Type B pancreatic cell (in vitro differentiated cells): ENCODE data around the gene ARHGAP32. TPM values are rescaled to one million over a fixed set of nuclear protein-coding genes. Genes with fewer than 3 reads are reported as not detected.

Experiments
- DNase-seq: peaks from one replicate; pipeline ENCODE4 v3.0.0; 2021; ENCODE audit warnings: mixed read lengths; ENCODE audit not compliant: unreplicated experiment; ENCODE audit errors: extremely low spot score
- H3K27ac Mint-ChIP-seq: 2 replicates; pipeline ENCODE4 v1.8.0; 2021; ENCODE audit warnings: mild to moderate bottlenecking, mixed read lengths
- H3K27me3 Mint-ChIP-seq: 2 replicates; pipeline ENCODE4 v1.8.0; 2021; ENCODE audit warnings: mixed read lengths
- H3K36me3 Mint-ChIP-seq: 2 replicates; pipeline ENCODE4 v1.8.0; 2021; ENCODE audit warnings: mixed read lengths
- H3K4me1 Mint-ChIP-seq: one replicate; pipeline ENCODE4 v1.8.0; 2021; ENCODE audit warnings: mixed read lengths; ENCODE audit not compliant: unreplicated experiment
- H3K4me3 Mint-ChIP-seq: 2 replicates; pipeline ENCODE4 v1.8.0; 2021; ENCODE audit warnings: mild to moderate bottlenecking, mixed read lengths
- H3K9me3 Mint-ChIP-seq: 2 replicates; pipeline ENCODE4 v1.8.0; 2021; ENCODE audit warnings: mixed read lengths
- long read RNA-seq: library from polyadenylated mRNA; unstranded; transcript quantifications from one replicate; pipeline ENCODE4 v2.0.0, GENCODE V29; 2020
- total RNA-seq: library from RNA; stranded (reverse); gene quantifications from 2 replicates; pipeline ENCODE4 v1.2.1, GENCODE V29; 2021; ENCODE audit warnings: low replicate concordance
- TF ChIP-seq, protein P1 (sequence below): fragments of 200-600 bp; sonication (generic); conservative IDR thresholded peaks from 2 replicates; pipeline ENCODE4 v1.5.0; 2021; ENCODE audit warnings: antibody characterized with exemption, mild to moderate bottlenecking

Gene ARHGAP32
- 41.6 and 50.7 TPM in 2 replicates for total RNA-seq
- long read RNA-seq, partial matches to known transcripts = 8 of 33 reads
- long read RNA-seq, other reads (novel, unspliced or antisense) = 25 of 33 reads

GRCh38 chr11:129192150-129192549, at the start of gene ARHGAP32:
Gene ARHGAP32, minus strand, starts transcription at chr11:129192325. Its CDS starts 127 bp downstream, at chr11:129192198.
- Mint-ChIP-seq H3K27ac (no peak within 1 kb of the TSS), H3K9me3 (no peaks in the 10 kb centered on the region), H3K27me3 (no peaks in the 10 kb centered on the region), H3K4me3 (no peak within 1 kb of the TSS), H3K36me3 (peaks cover 5% of the 10 kb centered on the region), H3K4me1 (peaks cover 13% of the 10 kb centered on the region)
- TF ChIP-seq, protein P1, sequence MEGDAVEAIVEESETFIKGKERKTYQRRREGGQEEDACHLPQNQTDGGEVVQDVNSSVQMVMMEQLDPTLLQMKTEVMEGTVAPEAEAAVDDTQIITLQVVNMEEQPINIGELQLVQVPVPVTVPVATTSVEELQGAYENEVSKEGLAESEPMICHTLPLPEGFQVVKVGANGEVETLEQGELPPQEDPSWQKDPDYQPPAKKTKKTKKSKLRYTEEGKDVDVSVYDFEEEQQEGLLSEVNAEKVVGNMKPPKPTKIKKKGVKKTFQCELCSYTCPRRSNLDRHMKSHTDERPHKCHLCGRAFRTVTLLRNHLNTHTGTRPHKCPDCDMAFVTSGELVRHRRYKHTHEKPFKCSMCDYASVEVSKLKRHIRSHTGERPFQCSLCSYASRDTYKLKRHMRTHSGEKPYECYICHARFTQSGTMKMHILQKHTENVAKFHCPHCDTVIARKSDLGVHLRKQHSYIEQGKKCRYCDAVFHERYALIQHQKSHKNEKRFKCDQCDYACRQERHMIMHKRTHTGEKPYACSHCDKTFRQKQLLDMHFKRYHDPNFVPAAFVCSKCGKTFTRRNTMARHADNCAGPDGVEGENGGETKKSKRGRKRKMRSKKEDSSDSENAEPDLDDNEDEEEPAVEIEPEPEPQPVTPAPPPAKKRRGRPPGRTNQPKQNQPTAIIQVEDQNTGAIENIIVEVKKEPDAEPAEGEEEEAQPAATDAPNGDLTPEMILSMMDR = no peak
- DNase-seq = no peak

- H3K9me3 Mint-ChIP-seq = peaks cover 25% of the 10 kb centered on the region
- no peak for DNase-seq
- TF ChIP-seq, protein P1 = no peak
- H3K36me3 Mint-ChIP-seq = peaks cover 25% of the 10 kb centered on the region
- no peak overlapping the region for H3K4me3 Mint-ChIP-seq
- H3K4me1 Mint-ChIP-seq = peaks cover 7% of the 10 kb centered on the region
- no peaks in the 10 kb centered on the region for H3K27me3 Mint-ChIP-seq
- no peak overlapping the region for H3K27ac Mint-ChIP-seq
Measured at GRCh38 chr11:129239207-129239606, 47.1 kb upstream of the ARHGAP32 start.

- TF ChIP-seq, protein P1 = no peak
- peaks cover 7% of the 10 kb centered on the region for H3K4me1 Mint-ChIP-seq
- peak overlapping the region; percentile 66 for H3K4me3 Mint-ChIP-seq
- H3K36me3 Mint-ChIP-seq = peaks cover 24% of the 10 kb centered on the region
- H3K27me3 Mint-ChIP-seq = no peaks in the 10 kb centered on the region
- DNase-seq = no peak
- peaks cover 18% of the 10 kb centered on the region for H3K9me3 Mint-ChIP-seq
- H3K27ac Mint-ChIP-seq = peak overlapping the region; percentile 76
Measured at GRCh38 chr11:129237880-129238638, 45.9 kb upstream of the ARHGAP32 start.

GRCh38 chr11:129237456-129237855, 45.3 kb upstream of the ARHGAP32 start:
- H3K9me3 Mint-ChIP-seq = peaks cover 15% of the 10 kb centered on the region
- no peak for DNase-seq
- peaks cover 20% of the 10 kb centered on the region for H3K36me3 Mint-ChIP-seq
- H3K27me3 Mint-ChIP-seq = no peaks in the 10 kb centered on the region
- TF ChIP-seq, protein P1 = no peak
- H3K4me1 Mint-ChIP-seq = peaks cover 7% of the 10 kb centered on the region
- H3K4me3 Mint-ChIP-seq = no peak overlapping the region
- peak overlapping the region; percentile 76 for H3K27ac Mint-ChIP-seq

DNA sequence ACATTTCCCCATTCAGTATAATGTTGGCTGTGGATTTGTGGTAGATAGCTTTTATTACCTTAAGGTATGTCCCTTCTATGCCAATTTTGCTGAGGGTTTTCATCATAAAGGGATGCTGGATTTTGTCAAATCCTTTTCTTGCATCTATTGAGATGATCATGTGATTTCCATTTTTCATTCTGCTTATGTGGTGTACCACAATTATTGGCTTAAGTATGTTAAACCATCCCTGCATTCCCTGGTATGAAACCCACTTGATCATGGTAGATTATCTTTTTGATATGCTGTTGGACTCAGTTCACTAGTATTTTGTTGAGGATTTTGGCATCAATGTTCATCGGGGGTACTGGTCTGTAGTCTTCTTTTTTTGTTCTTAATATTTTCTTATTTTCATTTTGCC, 44.7 kb upstream of the ARHGAP32 start:
- no peak for DNase-seq
- peaks cover 20% of the 10 kb centered on the region for H3K36me3 Mint-ChIP-seq
- H3K27me3 Mint-ChIP-seq = no peaks in the 10 kb centered on the region
- TF ChIP-seq, protein P1 = no peak
- no peak overlapping the region for H3K27ac Mint-ChIP-seq
- H3K9me3 Mint-ChIP-seq = peaks cover 18% of the 10 kb centered on the region
- H3K4me3 Mint-ChIP-seq = no peak overlapping the region
- peaks cover 7% of the 10 kb centered on the region for H3K4me1 Mint-ChIP-seq
